ENCODE results near the gene ADCY10. TPM values are rescaled to one million over a fixed set of nuclear protein-coding genes. Genes with fewer than 3 reads are reported as not detected.

ADCY10 gene
- total and polyA plus RNA-seq, 2 of the 8 experiments (the other 6 are each of a cell fraction or from before 2014, with no cell fraction given): 0.02 TPM; not detected in 1

DNA sequence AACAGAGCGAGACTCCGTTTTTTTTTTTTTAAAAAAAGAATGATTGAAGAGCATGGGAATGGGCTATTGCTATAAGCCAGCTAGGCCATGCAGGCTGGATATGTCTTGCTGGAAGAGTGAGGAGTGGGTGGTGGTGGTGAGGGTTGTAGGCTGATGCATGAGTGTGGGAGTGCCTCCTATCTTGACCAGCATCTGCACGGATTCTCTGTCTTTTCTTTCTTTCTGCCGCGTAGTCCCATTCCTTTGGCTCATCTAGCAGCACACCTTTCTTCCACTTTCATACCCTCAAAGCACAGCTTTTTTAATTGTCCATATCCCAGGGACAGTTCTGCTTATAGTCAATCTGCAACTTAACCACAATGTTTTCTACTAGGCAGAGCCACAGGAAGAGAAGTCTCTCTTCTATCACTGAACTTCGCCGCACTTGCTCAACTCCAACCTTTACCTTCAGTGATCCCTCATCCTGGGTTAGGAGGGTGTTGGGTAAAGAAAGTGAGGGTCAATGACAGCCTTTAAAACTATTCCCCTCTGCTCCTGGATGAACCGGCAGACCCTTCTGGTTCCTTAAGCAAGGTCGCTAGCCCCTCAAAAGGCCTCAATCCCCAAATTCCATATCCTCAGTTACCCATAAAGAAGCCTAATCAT, 15.2 kb downstream of the ADCY10 start:
- no peak overlapping the region for H2BK15ac ChIP-seq (ENCODE audit: low read length)
- ChIA-PET POLR2A (ENCODE audit: partially characterized antibody) (no interaction called here), CTCF (ENCODE audit: partially characterized antibody) (interaction anchor here (0.5 to 1.1 kb wide), 2 partner anchors 13 to 74 kb away, joined by 3 to 4 read pairs; no protein-coding TSS in a partner anchor)
- no peaks in the 10 kb centered on the region for H4K20me1 ChIP-seq (replicated peaks in 1 of 2; ENCODE audit: control insufficient read depth in 1 of 2, insufficient read depth in 2 of 2, low read length in 2 of 2)
- H3K4me3 ChIP-seq (ENCODE audit: extremely low read depth in 1 of 4, insufficient read depth in 2 of 4, low read depth in 3 of 4, low read length in 4 of 4): no peak overlapping the region
- no peak overlapping the region for H3K56ac ChIP-seq (replicated peaks; ENCODE audit: insufficient read length, low read depth, low read length)
- no peak overlapping the region for H3K23ac ChIP-seq (ENCODE audit: insufficient read length)
- no peak overlapping the region for H3K18ac ChIP-seq (ENCODE audit: extremely low read depth, low read length)
- H3K9ac ChIP-seq (replicated peaks in 1 of 4; ENCODE audit: extremely low read depth in 1 of 4, low read depth in 3 of 4, low read length in 3 of 4): no peak overlapping the region
- no peaks in the 10 kb centered on the region for H3K79me2 ChIP-seq (ENCODE audit: control insufficient read depth in 1 of 2, insufficient read depth in 2 of 2, low read length in 2 of 2)
- no peak overlapping the region for H2BK12ac ChIP-seq (ENCODE audit: low read depth, low read length)
- no peak overlapping the region for H2AK5ac ChIP-seq (ENCODE audit: low read depth, low read length)
- H4K5ac ChIP-seq (ENCODE audit: insufficient read length, low read depth, low read length): no peak overlapping the region
- H2BK20ac ChIP-seq (ENCODE audit: low read length): no peak overlapping the region
- no peaks in the 10 kb centered on the region for H3K79me1 ChIP-seq (ENCODE audit: low read depth, low read length)
- FAIRE-seq (no peak), DNase-seq (ENCODE audit: low read depth in 1 of 2, low spot score in 2 of 2) (no peak)
- no peak overlapping the region for H2AFZ ChIP-seq (ENCODE audit: low read length)
- no peaks in the 10 kb centered on the region; a peak in 1 of 4 replicates for H3K9me3 ChIP-seq (ENCODE audit: insufficient read depth in 2 of 2, low read depth in 1 of 2, low read length in 1 of 2)
- H3K27ac ChIP-seq (ENCODE audit: low read depth, low read length): no peak overlapping the region
- no peaks in the 10 kb centered on the region for H3K4me1 ChIP-seq (replicated peaks in 1 of 4; ENCODE audit: control insufficient read depth in 3 of 4, insufficient read depth in 4 of 4, low read length in 3 of 4)
- no peak overlapping the region for H4K91ac ChIP-seq (replicated peaks; ENCODE audit: insufficient read length, low read length)
- no peak overlapping the region for H2BK120ac ChIP-seq (replicated peaks; ENCODE audit: low read depth, low read length)
- no peaks in the 10 kb centered on the region for H3K36me3 ChIP-seq (ENCODE audit: control insufficient read depth in 2 of 4, insufficient read depth in 4 of 4, low read length in 3 of 4)
- H3K4me2 ChIP-seq (ENCODE audit: insufficient read depth in 1 of 2, low read depth in 2 of 2, low read length in 2 of 2): no peak overlapping the region
- 92% methylated on average over 9 of the region's 9 CpGs; no CpG with 5 or more reads in 1 of the 2 experiments for WGBS, 2 experiments (ENCODE audit: extremely low coverage in 1 of 2, insufficient coverage in 1 of 2, insufficient read length in 1 of 2, insufficient replicate concordance in 2 of 2, low coverage in 1 of 2, low lambda C conversion rate in 2 of 2, missing lambda C conversion rate in 1 of 2)
- no peaks in the 10 kb centered on the region for H3K23me2 ChIP-seq (ENCODE audit: low read depth, low read length)
- no peak overlapping the region for H2BK5ac ChIP-seq (ENCODE audit: low read depth, low read length)
- no peak overlapping the region for H3K14ac ChIP-seq (ENCODE audit: insufficient read length)
- H3K27me3 ChIP-seq (replicated peaks in 1 of 4; ENCODE audit: control insufficient read depth in 3 of 4, extremely low read depth in 1 of 4, insufficient read depth in 3 of 4, low read length in 3 of 4): no peaks in the 10 kb centered on the region
- H3K4ac ChIP-seq (replicated peaks; ENCODE audit: insufficient read length, low read depth, low read length): no peak overlapping the region
- H4K8ac ChIP-seq (ENCODE audit: extremely low read depth, insufficient read depth, low read length): no peak overlapping the region
- TF ChIP-seq SIRT6 (IDR thresholded peaks at IDR 0.05; ENCODE audit: low read length): no peak
- TF ChIP-seq TBP (IDR thresholded peaks at IDR 0.05; ENCODE audit: low read depth, low read length): no peak
- TF ChIP-seq GTF2F1 (IDR thresholded peaks at IDR 0.05; ENCODE audit: borderline replicate concordance, low read depth, low read length): no peak
- no peak for TF ChIP-seq SRF (IDR thresholded peaks at IDR 0.05; ENCODE audit: low read depth, low read length)
- no peak for TF ChIP-seq TAF1 (IDR thresholded peaks at IDR 0.05; ENCODE audit: low read depth, low read length)
- no peak for TF ChIP-seq ASH2L (IDR thresholded peaks at IDR 0.05; ENCODE audit: low read length)
- no peak for TF ChIP-seq SIX5 (IDR thresholded peaks at IDR 0.05; ENCODE audit: low read depth, low read length)
- TF ChIP-seq RFX5 (IDR thresholded peaks at IDR 0.05; ENCODE audit: borderline replicate concordance, low read depth, low read length): no peak
- TF ChIP-seq SP1 (IDR thresholded peaks at IDR 0.05; ENCODE audit: low read depth, low read length): no peak
- no peak for TF ChIP-seq RAD21 (IDR thresholded peaks at IDR 0.05 in 1 of 2, conservative IDR thresholded peaks at IDR 0.05 in 1 of 2; ENCODE audit: low read depth in 2 of 2, low read length in 2 of 2)
- TF ChIP-seq, protein P1, sequence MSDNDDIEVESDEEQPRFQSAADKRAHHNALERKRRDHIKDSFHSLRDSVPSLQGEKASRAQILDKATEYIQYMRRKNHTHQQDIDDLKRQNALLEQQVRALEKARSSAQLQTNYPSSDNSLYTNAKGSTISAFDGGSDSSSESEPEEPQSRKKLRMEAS (IDR thresholded peaks at IDR 0.05): no peak
- no peak for TF ChIP-seq POLR2AphosphoS5 (IDR thresholded peaks at IDR 0.05; ENCODE audit: low read depth, low read length)
- TF ChIP-seq TEAD4 (IDR thresholded peaks at IDR 0.05; ENCODE audit: low read depth, low read length): no peak
- no peak for TF ChIP-seq SIN3A (conservative IDR thresholded peaks at IDR 0.05 in 1 of 2, IDR thresholded peaks at IDR 0.05 in 1 of 2; ENCODE audit: low read depth in 1 of 2, low read length in 2 of 2)
- no peak for TF ChIP-seq KDM5A (IDR thresholded peaks at IDR 0.05; ENCODE audit: low read length)
